Measurements from ENCODE around the gene RAB7B.

RAB7B gene

DNA sequence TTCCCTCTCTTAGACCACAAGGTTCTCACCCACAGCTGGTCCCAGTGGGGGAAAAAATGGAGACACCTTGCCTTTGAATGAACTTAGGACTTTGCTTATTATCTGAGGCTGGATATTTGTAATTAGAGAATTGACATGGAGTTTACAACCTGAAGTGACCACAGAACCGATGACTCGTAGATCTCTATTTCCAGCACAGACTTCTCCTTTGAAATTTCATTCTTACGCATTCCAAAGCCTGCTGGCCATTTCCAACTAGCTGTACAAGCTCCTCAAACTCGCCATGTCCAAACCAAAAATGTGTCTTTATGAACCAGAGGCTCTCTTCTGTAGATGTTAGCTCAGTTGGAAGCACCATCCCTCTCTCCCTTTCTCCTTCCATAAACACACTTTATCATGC lies 12.0 kb downstream of the RAB7B start:
- H3K4me3 ChIP-seq (ENCODE audit: low read depth, low read length): no peak overlapping the region
- no peak for TF ChIP-seq CTCF (IDR thresholded peaks at IDR 0.05; ENCODE audit: low read depth, low read length, missing control alignments)
- in situ Hi-C loops (cut with HindIII; ENCODE audit: low sequenced_read_pairs): loop anchor here (25.0 kb wide), 1 partner anchor 121 kb away; the partner anchor contains the start of gene AVPR1B
- peak; percentile 28 for DNase-seq (ENCODE audit: low read depth)

GRCh38 chr1:205990226-205990625 lies 13.0 kb downstream of the RAB7B start:
- no peak overlapping the region for H3K4me3 ChIP-seq (ENCODE audit: low read depth, low read length)
- in situ Hi-C loops (cut with HindIII; ENCODE audit: low sequenced_read_pairs): loop anchor here (25.0 kb wide), 1 partner anchor 122 kb away; the partner anchor contains the start of gene AVPR1B
- TF ChIP-seq CTCF (IDR thresholded peaks at IDR 0.05; ENCODE audit: low read depth, low read length, missing control alignments): no peak
- no peak for DNase-seq (ENCODE audit: low read depth)

- TF ChIP-seq CTCF (IDR thresholded peaks at IDR 0.05; ENCODE audit: low read depth, low read length, missing control alignments): no peak
- DNase-seq (ENCODE audit: low read depth): no peak
- in situ Hi-C loops (cut with HindIII; ENCODE audit: low sequenced_read_pairs): loop anchor here (25.0 kb wide), 1 partner anchor 123 kb away; the partner anchor contains the start of gene AVPR1B
- H3K4me3 ChIP-seq (ENCODE audit: low read depth, low read length): no peak overlapping the region
Measured at GRCh38 chr1:205989786-205990185, 13.4 kb downstream of the RAB7B start.

- in situ Hi-C loops (cut with HindIII; ENCODE audit: low sequenced_read_pairs): loop anchor here (25.0 kb wide), 1 partner anchor 124 kb away; the partner anchor contains the start of gene AVPR1B
- TF ChIP-seq CTCF (IDR thresholded peaks at IDR 0.05; ENCODE audit: low read depth, low read length, missing control alignments): no peak
- DNase-seq (ENCODE audit: low read depth): no peak
- H3K4me3 ChIP-seq (ENCODE audit: low read depth, low read length): no peak overlapping the region
Measured at GRCh38 chr1:205988585-205988995, 14.6 kb downstream of the RAB7B start.

DNA sequence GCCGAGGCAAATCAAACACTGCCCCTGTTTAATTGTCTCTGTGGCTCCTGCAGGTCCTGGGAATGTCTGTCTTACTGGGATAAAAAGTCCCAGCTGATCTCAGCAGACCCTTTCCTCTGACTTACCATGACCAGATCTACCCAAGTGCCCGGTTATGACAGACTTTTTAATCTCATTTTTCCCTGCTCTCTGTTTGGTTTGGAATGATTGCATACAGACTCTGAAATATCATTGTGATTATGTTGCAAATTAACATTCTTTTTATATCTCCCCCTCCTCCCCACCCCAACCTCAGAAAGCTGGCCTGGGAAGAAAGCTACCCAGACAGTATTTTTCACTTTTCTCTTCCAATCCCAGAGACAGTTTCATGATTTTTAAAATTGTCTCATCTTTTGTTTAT lies 16.3 kb downstream of the RAB7B start:
- in situ Hi-C loops (cut with HindIII; ENCODE audit: low sequenced_read_pairs): loop anchor here (25.0 kb wide), 1 partner anchor 125 kb away; the partner anchor contains the start of gene AVPR1B
- TF ChIP-seq CTCF (IDR thresholded peaks at IDR 0.05; ENCODE audit: low read depth, low read length, missing control alignments): no peak
- no peak for DNase-seq (ENCODE audit: low read depth)
- no peak overlapping the region for H3K4me3 ChIP-seq (ENCODE audit: low read depth, low read length)

DNA sequence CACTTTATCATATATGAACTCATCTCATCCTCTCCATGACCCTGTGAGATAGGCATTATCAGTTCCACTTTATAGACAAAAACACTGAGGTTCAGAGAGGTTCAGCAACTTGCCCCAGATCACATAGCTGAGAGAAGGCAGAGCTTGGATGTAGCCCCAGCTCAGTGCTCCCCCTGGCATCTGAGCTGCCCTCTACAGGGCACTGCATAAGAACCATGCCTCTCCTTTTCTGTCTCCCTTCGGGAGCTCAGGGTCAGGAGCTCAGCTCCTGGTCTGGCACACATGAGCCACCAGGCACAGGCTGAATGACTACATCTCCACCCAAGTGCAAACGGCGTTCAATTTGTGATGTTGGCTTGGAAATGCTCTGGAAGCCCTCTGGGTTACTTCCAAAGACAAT lies 16.9 kb downstream of the RAB7B start:
- H3K4me3 ChIP-seq (ENCODE audit: low read depth, low read length): no peak overlapping the region
- DNase-seq (ENCODE audit: low read depth): no peak
- in situ Hi-C loops (cut with HindIII; ENCODE audit: low sequenced_read_pairs): loop anchor here (25.0 kb wide), 1 partner anchor 126 kb away; the partner anchor contains the start of gene AVPR1B
- no peak for TF ChIP-seq CTCF (IDR thresholded peaks at IDR 0.05; ENCODE audit: low read depth, low read length, missing control alignments)
